GM11168 (cell line): ENCODE results near the gene PPM1F.

Source experiments
- in situ Hi-C: fragments of 300-500 bp; cut with MboI; formaldehyde crosslinking; loops from one replicate; pipeline ENCODE4 v1.12.0; 2022; ENCODE audit warnings: low sequenced_read_pairs; ENCODE audit not compliant: unreplicated experiment

Gene PPM1F

DNA sequence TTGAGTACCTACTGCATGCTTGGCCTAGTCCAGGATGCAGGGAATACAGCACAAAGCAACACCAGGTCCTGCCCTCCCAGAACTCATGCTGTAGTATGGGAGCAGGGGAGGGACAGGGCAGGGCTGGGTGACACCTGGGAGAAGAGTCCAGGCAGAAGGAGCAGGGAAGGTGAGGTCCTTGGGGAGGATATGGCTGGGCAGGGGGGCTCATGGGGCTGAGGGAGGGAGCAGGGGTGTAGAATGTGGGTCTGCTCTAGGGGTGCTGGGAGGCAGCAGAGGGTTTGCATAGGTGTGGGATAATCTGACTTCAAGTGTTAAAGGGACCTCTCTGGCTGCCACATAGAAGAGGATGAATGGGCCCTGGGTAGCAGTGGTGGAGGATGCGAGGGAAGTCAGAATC is 25.2 kb upstream of the PPM1F start:
- in situ Hi-C loops: no loop called here

DNA sequence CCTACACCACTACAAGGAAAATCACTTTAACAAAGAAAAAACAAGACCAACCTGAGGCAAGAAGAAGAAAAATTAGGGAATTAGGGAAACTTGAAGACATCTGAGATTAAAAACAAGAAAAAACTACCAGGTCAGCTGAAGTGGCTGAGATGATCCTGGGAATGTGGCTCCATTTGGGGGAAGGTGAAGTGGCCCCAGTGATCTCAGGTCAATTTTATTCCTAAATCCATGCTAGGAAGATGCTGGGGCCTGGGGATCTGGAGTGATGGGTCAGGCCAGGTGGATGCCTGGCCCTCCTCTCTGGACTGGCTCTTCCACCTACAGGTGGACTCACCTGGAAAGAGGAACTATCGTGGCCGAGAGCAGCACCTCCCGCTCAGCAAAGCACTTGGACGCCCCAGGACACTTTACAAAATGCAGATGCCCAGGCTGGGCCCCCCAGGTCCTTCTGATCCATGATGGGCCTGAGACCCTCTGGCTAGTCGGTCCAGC is 23.3 kb upstream of the PPM1F start:
- in situ Hi-C loops: no loop called here

DNA sequence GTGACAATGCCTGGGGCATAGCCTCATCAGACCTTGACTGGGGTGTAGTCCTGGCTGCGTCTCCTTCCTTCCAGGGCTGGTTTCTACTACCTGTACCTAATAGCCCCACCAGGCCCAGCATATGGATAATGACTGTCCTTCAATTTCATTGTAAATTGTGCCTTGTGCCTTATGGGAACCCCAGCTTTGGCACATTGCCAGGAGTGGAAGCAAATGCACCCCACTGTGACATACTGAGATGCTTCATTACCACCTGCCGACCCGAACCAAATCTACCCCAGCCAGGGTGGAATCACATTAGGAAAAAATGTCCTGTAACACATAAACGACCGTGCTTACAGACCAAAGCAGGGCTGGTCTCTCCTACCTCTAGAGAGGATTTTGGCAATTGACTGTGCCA is 22.6 kb upstream of the PPM1F start:
- in situ Hi-C loops: no loop called here

DNA sequence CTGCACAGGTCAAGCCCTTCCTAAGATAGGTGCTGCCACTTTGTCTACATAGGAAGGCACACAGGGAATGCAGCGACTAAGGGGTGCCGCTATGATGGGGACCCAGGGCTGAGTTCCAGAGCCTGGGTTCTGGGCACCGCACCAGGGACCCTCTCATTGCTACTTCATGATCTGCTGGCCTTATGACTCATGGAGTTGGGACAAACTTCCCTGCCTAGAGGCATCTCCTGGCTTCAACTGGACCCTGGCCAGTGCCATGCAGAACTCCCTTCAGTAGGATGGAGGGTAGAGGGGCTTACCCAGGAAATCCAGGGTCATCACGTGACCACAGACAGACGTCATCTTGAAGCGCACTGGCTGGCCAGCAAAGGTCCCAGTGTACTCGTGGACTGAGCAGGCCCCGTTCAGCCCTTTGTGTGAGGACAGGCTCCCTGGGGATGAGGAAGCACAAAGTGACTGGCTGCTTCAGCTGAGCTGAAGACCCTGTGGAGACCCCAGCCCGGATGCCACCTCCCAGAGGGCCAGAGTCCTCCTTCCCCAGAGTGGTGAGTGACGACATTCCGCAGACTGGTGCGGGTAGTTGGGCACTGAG is 21.5 kb upstream of the PPM1F start:
- in situ Hi-C loops: no loop called here

DNA sequence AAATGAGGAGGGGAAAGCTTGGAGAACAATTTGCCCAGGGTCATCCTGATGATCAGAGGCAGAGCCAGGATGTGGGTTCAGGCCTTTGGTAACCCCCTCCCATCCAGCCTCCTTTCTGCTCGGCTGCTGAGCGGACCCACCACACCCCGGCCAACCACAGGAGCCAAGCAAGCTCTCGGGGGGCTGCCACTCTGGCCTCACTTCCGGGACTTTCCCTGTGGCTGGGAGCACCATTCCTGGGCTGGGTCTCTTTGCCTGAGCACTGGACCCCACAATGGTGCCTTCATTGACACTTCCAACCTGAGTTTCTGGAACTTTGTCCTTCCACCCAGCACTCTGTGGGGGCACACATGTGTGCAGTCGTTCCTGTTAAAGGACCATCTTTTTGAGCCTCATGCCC is 20.2 kb upstream of the PPM1F start:
- in situ Hi-C loops: no loop called here

DNA sequence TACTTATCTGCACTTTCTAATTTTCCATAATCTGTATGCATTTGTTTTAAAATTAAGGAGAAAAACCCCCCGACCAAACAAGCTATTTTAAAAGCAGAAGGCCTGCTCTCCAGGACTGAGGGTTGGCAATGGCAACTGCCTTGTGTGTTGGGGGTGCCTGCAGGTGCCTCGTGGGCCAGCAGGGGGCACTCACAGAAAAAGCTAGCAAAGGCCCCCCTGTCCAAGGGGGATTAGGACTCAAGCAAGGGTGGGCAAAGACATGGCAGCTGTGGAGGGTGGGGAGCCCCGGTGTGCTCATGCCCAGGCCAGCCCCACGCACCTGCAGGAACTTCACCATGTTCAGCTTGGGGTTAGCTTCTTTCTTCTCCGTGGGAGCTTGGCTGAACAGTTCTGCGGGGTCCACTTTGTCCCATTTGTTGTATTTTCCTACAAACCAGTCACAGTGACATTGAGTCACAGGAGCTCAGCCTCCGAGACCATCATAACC is 19.7 kb upstream of the PPM1F start:
- in situ Hi-C loops: no loop called here

DNA sequence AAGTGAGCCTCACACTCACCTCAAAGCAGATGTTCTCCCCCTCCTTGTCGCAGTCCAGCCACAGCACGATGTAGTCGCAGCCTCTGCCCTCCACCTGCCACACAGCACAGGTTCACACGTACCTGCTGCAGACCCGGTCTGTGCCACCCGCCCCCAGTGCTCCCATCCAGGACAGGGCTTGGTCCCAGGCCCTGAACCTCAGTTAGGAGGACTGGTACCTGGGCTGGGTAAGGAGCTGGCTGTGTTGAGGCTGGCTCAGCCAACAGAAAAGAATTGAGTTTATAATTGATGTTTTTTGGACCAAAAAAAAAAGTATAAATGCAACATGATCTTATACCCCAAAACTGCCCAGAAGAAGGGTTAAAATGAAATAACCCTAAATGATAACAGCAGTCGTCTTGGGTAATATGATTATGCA is 19.2 kb upstream of the PPM1F start:
- in situ Hi-C loops: no loop called here

DNA sequence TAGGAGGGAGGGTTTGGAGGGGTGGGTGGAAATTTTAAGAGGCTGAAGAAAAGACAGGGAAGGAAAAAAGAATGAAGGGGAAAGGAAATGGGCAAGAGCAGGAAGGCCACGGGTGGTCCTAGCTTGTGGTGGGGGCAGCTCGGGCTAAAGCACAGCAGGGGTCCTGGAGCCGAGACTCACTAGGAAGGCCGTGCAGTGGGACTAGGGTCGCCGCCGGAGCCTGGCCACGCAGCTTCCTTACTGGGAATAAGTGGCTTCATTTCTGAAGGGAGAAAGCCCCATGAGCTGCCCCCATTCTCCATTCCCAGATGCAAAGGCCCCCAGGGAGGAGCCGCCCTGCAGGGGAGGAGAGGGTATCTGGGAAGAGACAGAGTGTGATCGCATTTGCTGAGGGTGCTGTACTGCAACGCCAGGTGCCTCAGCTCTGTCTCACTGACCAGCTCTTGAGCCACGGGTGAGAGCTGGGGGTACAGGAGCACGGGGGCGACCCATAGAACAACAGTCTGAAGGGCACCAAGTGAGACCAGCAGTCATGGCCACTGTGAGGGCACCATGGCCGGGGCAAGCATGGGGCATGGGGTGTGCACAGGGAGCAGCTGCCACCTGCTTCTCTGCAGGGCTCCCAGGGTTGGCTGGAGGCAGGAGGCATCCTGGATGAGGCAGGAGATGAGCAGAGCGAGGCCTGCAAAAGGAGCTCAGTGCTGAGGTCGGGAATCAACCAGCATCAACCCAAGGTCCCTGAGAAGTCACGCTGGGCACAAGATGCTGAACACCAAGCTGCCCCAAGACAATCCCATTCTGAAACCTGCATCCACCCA is 18.4 kb upstream of the PPM1F start:
- in situ Hi-C loops: no loop called here

DNA sequence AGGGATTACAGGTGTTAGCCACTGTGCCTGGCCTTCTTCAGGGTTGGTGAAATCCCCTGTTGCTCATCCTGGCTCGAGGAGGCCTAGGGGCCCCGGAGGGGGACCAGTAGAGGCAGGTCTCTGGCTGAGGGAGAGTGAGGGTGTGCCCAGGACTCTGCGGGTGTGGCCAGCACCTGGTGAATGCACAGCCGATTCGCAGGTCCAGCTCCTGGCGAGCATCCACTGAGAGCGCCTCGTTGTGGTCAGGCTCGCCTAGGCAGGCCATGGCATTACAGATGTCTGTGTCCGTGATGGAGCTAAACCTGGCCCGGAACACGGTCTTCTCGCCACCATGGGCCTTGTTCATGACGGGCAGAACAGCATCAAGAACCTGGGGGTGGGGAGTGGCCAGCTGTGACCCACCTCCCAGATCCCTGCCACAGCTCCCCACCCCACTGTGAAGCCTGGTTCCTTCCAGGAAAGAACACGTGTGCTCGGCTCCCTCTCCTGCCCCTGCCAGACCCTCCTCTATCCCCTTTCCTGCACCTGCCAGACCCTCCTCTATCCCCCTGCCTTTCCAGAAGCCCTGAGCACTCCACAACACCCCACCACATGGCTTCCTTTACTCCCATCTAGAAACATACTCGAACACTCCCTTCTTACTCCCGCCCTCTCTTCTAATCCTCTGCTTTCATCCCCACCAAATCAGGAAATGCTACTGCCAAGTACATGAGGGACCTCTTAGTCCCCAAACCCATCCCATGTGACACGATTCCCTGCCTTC is 17.6 kb upstream of the PPM1F start:
- in situ Hi-C loops: no loop called here

DNA sequence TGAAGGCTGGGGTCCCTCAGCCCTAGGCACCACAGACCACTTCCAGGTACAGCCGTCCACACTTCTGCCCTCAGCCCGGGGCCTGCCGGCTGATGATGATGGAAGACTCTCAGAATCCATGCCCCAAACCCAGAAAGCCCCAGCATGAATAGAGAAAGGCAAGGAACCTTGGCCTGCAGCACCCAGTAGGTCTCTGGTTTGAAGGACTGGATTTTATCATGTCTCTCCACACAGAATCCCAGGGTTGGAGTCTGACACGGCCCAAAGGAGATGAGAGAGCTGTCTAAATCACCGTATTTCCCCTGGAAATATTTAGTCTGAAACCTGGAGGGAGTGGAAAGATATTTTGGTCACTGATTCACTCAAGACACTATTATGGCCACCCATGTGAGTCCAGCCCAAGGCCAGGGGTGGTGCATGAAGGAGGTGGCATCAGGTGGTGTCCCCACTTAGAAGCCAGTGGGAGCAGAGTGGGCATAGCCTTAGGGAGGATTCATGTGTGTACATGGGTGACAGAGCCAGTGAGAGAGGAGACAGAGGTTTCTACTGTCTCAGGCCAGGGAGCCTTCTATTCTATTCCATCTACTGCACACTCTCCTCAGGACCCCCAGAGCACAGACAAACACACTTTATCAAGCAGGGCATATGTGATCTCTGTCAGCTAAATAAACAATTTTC is 15.9 kb upstream of the PPM1F start:
- in situ Hi-C loops: no loop called here

DNA sequence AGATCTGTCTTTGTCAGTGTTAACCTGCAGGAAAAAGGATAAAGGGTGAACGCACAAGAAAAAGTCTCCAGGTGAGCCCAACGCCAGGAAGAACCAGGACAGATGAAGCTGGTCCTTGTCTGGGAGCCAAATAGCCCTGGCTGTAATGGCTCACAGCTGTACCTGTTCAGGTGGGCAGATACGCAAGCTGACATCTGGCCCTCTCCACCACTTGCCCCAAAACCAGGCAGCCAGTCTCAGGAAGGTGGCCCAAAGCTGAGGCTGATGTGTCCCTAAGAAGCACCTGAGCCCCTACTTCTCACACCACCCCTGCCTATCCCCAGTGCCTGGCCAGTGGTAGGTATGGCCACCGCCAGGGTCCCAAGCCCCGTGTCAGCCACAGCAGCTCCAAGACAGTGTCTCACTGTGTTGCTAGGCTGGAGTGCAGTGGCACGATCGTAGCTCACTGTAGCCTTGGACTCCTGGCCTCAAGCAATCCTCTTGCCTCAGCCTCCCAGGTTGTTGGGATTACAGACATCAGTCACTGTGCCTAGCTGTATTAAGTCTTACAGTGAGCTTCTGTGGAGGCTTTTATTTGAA is 15.1 kb upstream of the PPM1F start:
- in situ Hi-C loops: no loop called here

DNA sequence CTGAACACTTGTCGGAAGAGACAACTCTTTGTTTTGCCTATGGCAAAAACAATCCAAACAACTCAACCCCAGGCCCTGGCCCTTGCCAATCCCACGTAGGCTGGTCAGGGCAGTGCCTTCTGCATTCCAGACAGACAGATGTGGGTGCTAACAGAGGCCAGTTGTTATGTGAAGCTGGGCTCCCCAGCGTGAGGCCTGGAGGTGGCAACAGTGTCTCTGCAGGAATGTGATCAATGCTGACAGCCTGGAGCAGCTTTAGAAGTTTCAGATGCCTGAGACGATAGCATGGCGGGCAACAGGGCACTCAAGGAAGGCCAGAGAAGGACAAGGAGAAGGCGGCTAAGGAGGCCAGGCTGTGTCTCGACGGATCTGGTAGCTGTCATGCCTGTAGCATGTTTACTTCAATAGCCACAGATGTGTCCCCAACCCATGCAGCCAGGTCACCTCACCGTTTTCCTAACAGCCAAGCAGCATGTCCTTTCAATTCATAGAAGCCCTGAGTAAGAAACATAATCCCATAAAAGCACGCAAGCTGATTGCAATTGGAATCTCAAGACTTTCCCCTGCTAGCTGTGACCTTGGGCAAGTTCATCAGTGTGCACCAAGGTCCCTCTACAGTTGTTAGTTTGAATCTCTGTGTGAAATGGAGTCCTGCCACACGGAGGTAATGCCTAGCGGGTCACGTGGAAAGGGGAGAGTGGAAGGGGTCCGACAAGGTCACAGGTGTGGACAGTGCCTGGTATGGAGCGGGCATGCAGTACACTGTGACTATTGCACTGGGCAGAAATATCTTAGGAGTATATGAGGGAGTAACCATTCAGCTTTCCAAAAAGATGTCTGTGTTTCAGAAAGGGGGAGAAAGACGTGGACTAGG is 14.2 kb upstream of the PPM1F start:
- in situ Hi-C loops: no loop called here

DNA sequence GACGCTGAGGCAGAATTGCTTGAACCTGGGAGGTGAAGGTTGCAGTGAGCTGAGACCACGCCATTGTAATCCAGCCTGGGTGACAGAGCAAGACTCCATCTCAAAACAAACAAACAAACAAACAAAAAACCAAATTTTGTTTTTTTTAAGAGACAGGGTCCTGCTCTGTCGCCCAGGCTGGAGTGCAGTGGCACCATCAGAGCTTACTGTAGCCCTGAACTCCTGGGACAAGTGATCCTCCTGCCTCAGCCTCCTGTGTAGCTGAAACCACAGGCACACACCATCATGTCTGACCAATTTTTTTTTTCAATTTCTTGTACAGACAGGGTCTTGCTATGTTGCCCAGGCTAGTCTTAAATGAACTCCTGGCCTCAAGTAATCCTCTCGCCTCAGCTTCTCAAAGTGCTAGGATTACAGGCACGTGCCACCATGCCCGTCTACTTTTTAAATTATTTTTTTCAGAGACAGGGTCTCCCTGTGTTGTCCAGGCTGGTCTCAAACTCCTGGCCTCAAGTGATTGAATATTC is 13.2 kb upstream of the PPM1F start:
- in situ Hi-C loops: no loop called here

DNA sequence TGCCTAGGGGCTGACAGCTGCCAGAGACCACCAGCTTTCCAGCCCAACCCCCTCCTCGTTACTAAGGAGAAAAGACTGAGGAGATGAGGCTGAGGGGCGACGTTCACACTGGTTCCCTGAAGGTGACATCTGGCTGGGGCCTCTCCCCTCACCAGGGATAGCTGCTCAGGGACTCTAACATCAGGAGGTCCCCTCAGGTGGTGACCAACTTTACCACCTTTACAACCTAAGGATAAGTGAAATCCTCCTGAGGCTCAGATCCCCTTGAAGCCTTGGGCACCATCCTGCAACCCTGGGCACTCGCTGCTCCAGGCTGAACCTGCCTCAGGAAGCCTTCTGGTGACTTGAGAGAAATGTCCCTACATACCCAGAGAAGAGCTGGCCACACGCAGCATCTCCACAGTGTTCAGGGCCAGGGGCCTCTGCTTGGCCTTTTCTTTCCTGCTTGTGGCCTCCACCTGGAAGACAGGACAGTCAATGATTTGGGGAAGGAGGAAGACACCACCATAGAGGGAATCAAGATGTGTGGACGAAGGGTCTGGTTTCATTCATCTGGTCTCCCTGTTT is 12.4 kb upstream of the PPM1F start:
- in situ Hi-C loops: no loop called here

DNA sequence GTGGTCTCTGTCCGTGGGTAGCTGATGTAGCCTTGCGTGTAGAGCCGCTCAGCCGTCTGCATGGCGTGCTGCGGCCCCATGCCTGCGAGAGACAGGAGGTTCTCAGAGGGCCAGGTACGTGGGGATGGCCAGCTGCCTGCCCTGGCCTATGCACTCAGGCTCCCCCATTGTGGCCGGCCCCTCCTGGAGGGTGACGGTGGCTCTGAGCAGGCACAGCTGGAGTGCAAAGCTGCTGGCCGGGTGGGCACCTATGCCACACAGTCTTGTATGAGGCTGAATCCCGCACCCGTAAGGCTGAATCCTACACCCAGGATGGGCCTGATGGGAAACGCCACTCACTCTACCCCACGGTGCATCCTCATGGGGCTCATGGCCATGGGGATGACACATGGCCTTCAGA is 11.6 kb upstream of the PPM1F start:
- in situ Hi-C loops: no loop called here

DNA sequence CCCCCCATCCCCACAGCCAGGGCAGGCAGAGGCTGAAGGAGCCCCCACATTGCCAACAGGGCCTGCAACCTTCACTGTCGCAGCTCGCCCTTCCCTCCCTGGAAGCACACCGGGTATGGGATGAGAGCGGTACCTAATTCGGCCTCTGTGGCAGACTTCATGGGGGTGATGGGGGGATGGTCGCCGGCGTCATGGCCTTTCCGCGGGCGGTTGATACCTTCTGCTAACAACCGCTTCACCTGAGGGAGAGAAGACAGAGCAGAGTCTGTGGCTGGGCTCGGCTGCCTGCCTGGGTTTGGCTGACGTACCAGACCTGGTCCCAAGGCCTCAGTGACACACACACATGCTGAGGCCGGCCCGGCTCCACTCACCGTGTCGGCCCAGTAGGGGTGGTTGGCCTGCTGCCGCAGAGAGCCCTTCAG is 11.2 kb upstream of the PPM1F start:
- in situ Hi-C loops: no loop called here

DNA sequence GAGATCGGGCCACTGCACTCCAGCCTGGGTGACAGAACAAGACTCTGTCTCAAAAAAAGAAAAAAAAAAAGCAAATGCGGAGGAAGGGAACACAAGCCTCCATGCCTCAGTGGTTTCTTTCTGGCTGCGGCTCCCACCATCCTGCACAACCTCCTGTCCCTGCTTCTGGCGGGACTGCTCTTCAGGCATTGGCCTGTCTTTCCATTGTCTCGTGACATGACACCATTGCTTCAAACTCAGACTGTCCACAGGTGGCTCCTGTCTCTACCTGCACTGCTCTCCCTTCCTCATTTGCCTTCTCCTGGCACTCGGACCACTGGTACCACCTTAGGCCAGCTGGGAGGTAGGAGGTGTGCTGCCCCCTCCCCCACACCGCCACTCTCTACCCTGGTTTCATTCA is 10.6 kb upstream of the PPM1F start:
- in situ Hi-C loops: no loop called here

DNA sequence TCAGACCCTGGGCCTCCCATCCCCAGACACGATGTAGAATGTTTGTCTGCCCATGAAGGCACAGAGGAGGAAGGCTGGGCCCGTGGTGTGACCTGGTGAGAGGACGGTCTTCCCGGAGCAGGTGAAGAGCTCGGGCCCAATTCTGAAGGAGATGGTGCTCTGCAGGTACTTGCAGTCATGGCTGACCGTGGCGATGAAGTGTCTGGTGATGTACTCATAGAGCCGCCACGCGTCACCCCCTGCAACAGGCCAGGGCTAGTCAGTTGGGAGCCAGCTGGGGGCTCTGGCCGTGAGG is 10.0 kb upstream of the PPM1F start:
- in situ Hi-C loops: no loop called here
